ENCODE measurements around the gene BACE2. TPM values are rescaled to one million over a fixed set of nuclear protein-coding genes. Genes with fewer than 3 reads are reported as not detected.

The BACE2 gene
- total RNA-seq, 3 donors from 2014 or later (not counting 1 experiment from before 2014, with no cell fraction given), result 0.12 to 10.3 (median 0.29) TPM

DNA sequence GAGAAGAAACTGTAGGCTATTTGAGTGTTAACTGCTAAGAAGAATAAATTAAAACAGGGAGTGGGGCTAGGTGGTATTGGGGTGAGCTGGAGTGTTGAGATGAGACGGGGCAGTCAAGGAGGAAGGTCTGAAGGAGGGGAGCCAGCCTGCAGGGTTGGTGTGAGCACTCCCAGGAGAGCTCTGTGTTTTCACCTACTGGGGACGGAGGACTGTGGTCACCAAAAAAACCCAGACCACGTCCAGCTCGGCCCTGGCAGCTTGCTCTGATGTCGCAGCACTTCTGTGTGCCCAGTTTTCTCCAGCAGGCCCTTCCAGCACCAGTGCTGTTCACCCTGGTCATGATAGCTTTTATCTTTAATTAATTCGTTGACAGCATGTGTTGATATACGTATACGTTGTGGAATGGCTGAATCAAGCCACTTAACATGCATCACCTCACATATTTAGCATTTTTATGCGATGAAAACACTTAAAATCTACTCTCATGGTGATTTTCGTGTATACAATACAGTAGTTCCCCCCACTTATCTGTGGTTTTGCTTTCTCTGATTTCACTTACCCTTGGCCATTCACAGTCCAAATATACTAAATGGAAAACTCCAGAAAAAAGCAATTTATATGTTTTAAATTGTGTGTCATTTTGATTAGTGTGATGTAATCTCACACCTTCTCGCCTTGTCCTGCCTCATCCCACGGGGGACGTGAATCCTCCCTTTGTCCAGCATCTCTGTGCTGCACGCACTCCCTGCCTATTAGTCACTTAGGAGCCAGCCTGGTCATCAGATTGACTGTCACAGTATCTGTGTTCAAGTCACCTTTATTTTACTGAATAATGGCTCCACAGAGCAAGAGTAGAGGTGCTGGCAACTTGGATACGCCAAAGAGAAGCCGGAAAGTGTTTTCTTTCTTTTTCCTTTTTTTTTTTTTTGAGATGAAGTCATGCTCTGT lies 161.0 kb downstream of the BACE2 start:
- intact Hi-C loops (cut with micrococcal nuclease), result no loop called here

More for the DNA sequence above, 161.0 kb downstream of the BACE2 start:
- Mint-ChIP-seq H3K36me3 (peaks cover 8% of the 10 kb centered on the region), H3K4me1 (no peaks in the 10 kb centered on the region), H3K9me3 (no peaks in the 10 kb centered on the region), H3K27ac (no peak overlapping the region), H3K4me3 (no peak overlapping the region), H3K27me3 (ENCODE audit: low read depth in 2 of 2) (peaks cover 18 to 28% of the 10 kb centered on the region in 2 donors)
- Histone ChIP-seq H3K4me3 (ENCODE audit: low read length) (no peak overlapping the region), H3K27ac (ENCODE audit: low read length) (no peak overlapping the region), H3K27me3 (ENCODE audit: control insufficient read depth, insufficient read depth, low read length) (no peaks in the 10 kb centered on the region), H3K36me3 (ENCODE audit: control insufficient read depth, insufficient read depth, low read length) (no peaks in the 10 kb centered on the region), H3K4me1 (ENCODE audit: control insufficient read depth, insufficient read depth, low read length) (no peaks in the 10 kb centered on the region), H3K9me3 (ENCODE audit: control insufficient read depth, insufficient read depth, low read length) (no peaks in the 10 kb centered on the region)
- ATAC-seq (no peak), DNase-seq (no peak)
- TF ChIP-seq, protein P1, sequence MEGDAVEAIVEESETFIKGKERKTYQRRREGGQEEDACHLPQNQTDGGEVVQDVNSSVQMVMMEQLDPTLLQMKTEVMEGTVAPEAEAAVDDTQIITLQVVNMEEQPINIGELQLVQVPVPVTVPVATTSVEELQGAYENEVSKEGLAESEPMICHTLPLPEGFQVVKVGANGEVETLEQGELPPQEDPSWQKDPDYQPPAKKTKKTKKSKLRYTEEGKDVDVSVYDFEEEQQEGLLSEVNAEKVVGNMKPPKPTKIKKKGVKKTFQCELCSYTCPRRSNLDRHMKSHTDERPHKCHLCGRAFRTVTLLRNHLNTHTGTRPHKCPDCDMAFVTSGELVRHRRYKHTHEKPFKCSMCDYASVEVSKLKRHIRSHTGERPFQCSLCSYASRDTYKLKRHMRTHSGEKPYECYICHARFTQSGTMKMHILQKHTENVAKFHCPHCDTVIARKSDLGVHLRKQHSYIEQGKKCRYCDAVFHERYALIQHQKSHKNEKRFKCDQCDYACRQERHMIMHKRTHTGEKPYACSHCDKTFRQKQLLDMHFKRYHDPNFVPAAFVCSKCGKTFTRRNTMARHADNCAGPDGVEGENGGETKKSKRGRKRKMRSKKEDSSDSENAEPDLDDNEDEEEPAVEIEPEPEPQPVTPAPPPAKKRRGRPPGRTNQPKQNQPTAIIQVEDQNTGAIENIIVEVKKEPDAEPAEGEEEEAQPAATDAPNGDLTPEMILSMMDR (IDR thresholded peaks at IDR 0.05), result no peak
- WGBS (ENCODE audit: insufficient coverage), result 81% methylated on average over 16 of the region's 16 CpGs

Other genes with a start within 250 kb of the BACE2 start
- gene FAM3B, start 148.6 kb downstream of the BACE2 start, total RNA-seq, result under 1 TPM in 1 of 3 donors, not detected in 2; 0.48 TPM
- 10 to 100 TPM; 37.9 to 73.9 (median 42.6) TPM for gene MX2, start 193.9 kb downstream of the BACE2 start, total RNA-seq

All from natural killer cell (primary cell).